GM21723 (cell line): ENCODE data around the gene ARHGAP4.

Experiments used
- ATAC-seq: cut with Tn5 transposase; IDR thresholded peaks from one replicate; pipeline ENCODE4 v1.9.1; 2021; ENCODE audit warnings: mild to moderate bottlenecking, moderate library complexity; ENCODE audit not compliant: unreplicated experiment

ARHGAP4 gene

GRCh38 chrX:153869473-153870287 lies 56.4 kb downstream of the ARHGAP4 start:
- no peak for ATAC-seq

- no peak for ATAC-seq
These were observed 57.2 kb downstream of the ARHGAP4 start for GRCh38 chrX:153868576-153869472.

- no peak for ATAC-seq
These were observed 58.4 kb downstream of the ARHGAP4 start for GRCh38 chrX:153867671-153868070.

GRCh38 chrX:153867139-153867538 lies 58.9 kb downstream of the ARHGAP4 start:
- no peak for ATAC-seq

GRCh38 chrX:153866302-153867019 lies 59.6 kb downstream of the ARHGAP4 start:
- no peak for ATAC-seq

- no peak for ATAC-seq
These were observed 60.4 kb downstream of the ARHGAP4 start for GRCh38 chrX:153865685-153866084.

GRCh38 chrX:153865321-153865580 lies 60.8 kb downstream of the ARHGAP4 start:
- no peak for ATAC-seq

GRCh38 chrX:153864561-153865320 lies 61.3 kb downstream of the ARHGAP4 start:
- no peak for ATAC-seq

GRCh38 chrX:153864101-153864500 lies 62.0 kb downstream of the ARHGAP4 start:
- no peak for ATAC-seq

GRCh38 chrX:153863251-153863991 lies 62.6 kb downstream of the ARHGAP4 start:
- no peak for ATAC-seq

- ATAC-seq, result no peak
These were observed 63.5 kb downstream of the ARHGAP4 start for GRCh38 chrX:153862369-153863250.

GRCh38 chrX:153861733-153862310 lies 64.2 kb downstream of the ARHGAP4 start:
- no peak for ATAC-seq

- ATAC-seq, result no peak
These were observed 64.9 kb downstream of the ARHGAP4 start for GRCh38 chrX:153861151-153861550.
